ENCODE results near the gene PTPN6. TPM values are rescaled to one million over a fixed set of nuclear protein-coding genes. Genes with fewer than 3 reads are reported as not detected.

Gene PTPN6
- polyA plus RNA-seq, 1 donor from 2014 or later = not detected

- no peaks in the 10 kb centered on the region for H3K79me2 ChIP-seq (replicated peaks; ENCODE audit: insufficient read depth, low read length)
- H3K27me3 ChIP-seq (ENCODE audit: insufficient read depth, low read depth, low read length) = no peaks in the 10 kb centered on the region
- H3K9ac ChIP-seq (ENCODE audit: low read length) = no peak overlapping the region
These were observed 28.9 kb downstream of the PTPN6 start for GRCh38 chr12:6980075-6980474.

GRCh38 chr12:6980740-6981139 is 29.6 kb downstream of the PTPN6 start:
- Histone ChIP-seq H3K27ac (ENCODE audit: low read length) (no peak overlapping the region), H3F3A (ENCODE audit: insufficient read depth, low read length, poor library complexity, severe bottlenecking) (no peaks in the 10 kb centered on the region), H3K9ac (ENCODE audit: low read length) (no peak overlapping the region), H3K9me3 (ENCODE audit: low read length) (no peaks in the 10 kb centered on the region), H3K4me2 (ENCODE audit: low read length) (no peak overlapping the region), H3K79me2 (replicated peaks; ENCODE audit: insufficient read depth, low read length) (no peaks in the 10 kb centered on the region), H4K20me1 (ENCODE audit: insufficient read depth) (no peaks in the 10 kb centered on the region), H3K9me2 (ENCODE audit: insufficient read depth, low read length) (no peaks in the 10 kb centered on the region), H3K4me3 (ENCODE audit: low read length) (no peak overlapping the region), H3K27me3 (ENCODE audit: insufficient read depth, low read depth, low read length) (no peaks in the 10 kb centered on the region), H2AFZ (ENCODE audit: low read depth, low read length) (no peak overlapping the region), H3K36me3 (ENCODE audit: insufficient read depth, low read length) (peaks cover 8% of the 10 kb centered on the region)
- TF ChIP-seq CTCF (IDR thresholded peaks at IDR 0.05; ENCODE audit: poor library complexity, severe bottlenecking) (no peak), POLR2AphosphoS5 (IDR thresholded peaks at IDR 0.05) (no peak), TAF1 (IDR thresholded peaks at IDR 0.05; ENCODE audit: low read depth) (no peak), EZH2 (IDR thresholded peaks at IDR 0.05; ENCODE audit: borderline replicate concordance, insufficient read depth, low read length, poor library complexity, severe bottlenecking) (no peak), EP300 (conservative IDR thresholded peaks at IDR 0.05; ENCODE audit: poor library complexity, severe bottlenecking) (no peak), SMC3 (conservative IDR thresholded peaks at IDR 0.05; ENCODE audit: poor library complexity) (no peak), MXI1 (conservative IDR thresholded peaks at IDR 0.05; ENCODE audit: poor library complexity, severe bottlenecking) (no peak), REST (IDR thresholded peaks at IDR 0.05; ENCODE audit: borderline replicate concordance) (no peak), RAD21 (conservative IDR thresholded peaks at IDR 0.05) (no peak)

More at GRCh38 chr12:6980075-6980474, 28.9 kb downstream of the PTPN6 start:
- Histone ChIP-seq H3K36me3 (ENCODE audit: insufficient read depth, low read length) (peaks cover 8% of the 10 kb centered on the region), H3K4me2 (ENCODE audit: low read length) (no peak overlapping the region), H3K4me3 (ENCODE audit: low read length) (no peak overlapping the region), H4K20me1 (ENCODE audit: insufficient read depth) (no peaks in the 10 kb centered on the region), H3F3A (ENCODE audit: insufficient read depth, low read length, poor library complexity, severe bottlenecking) (no peaks in the 10 kb centered on the region), H3K9me3 (ENCODE audit: low read length) (no peaks in the 10 kb centered on the region), H2AFZ (ENCODE audit: low read depth, low read length) (no peak overlapping the region), H3K27ac (ENCODE audit: low read length) (no peak overlapping the region), H3K9me2 (ENCODE audit: insufficient read depth, low read length) (no peaks in the 10 kb centered on the region)
- no peak for TF ChIP-seq EZH2 (IDR thresholded peaks at IDR 0.05; ENCODE audit: borderline replicate concordance, insufficient read depth, low read length, poor library complexity, severe bottlenecking)
- no peak for TF ChIP-seq SMC3 (conservative IDR thresholded peaks at IDR 0.05; ENCODE audit: poor library complexity)
- TF ChIP-seq CTCF (IDR thresholded peaks at IDR 0.05; ENCODE audit: poor library complexity, severe bottlenecking) = no peak
- no peak for TF ChIP-seq TAF1 (IDR thresholded peaks at IDR 0.05; ENCODE audit: low read depth)
- TF ChIP-seq RAD21 (conservative IDR thresholded peaks at IDR 0.05) = no peak
- no peak for TF ChIP-seq EP300 (conservative IDR thresholded peaks at IDR 0.05; ENCODE audit: poor library complexity, severe bottlenecking)
- TF ChIP-seq POLR2AphosphoS5 (IDR thresholded peaks at IDR 0.05) = no peak
